ENCODE measurements around the gene NAP1L3. TPM values are rescaled to one million over a fixed set of nuclear protein-coding genes. Genes with fewer than 3 reads are reported as not detected.
A peak's percentile ranks its signal among the peaks of the same experiment; 100 is the strongest.

NAP1L3 gene, protein sequence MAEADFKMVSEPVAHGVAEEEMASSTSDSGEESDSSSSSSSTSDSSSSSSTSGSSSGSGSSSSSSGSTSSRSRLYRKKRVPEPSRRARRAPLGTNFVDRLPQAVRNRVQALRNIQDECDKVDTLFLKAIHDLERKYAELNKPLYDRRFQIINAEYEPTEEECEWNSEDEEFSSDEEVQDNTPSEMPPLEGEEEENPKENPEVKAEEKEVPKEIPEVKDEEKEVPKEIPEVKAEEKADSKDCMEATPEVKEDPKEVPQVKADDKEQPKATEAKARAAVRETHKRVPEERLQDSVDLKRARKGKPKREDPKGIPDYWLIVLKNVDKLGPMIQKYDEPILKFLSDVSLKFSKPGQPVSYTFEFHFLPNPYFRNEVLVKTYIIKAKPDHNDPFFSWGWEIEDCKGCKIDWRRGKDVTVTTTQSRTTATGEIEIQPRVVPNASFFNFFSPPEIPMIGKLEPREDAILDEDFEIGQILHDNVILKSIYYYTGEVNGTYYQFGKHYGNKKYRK
- total RNA-seq: 7.3 TPM

DNA sequence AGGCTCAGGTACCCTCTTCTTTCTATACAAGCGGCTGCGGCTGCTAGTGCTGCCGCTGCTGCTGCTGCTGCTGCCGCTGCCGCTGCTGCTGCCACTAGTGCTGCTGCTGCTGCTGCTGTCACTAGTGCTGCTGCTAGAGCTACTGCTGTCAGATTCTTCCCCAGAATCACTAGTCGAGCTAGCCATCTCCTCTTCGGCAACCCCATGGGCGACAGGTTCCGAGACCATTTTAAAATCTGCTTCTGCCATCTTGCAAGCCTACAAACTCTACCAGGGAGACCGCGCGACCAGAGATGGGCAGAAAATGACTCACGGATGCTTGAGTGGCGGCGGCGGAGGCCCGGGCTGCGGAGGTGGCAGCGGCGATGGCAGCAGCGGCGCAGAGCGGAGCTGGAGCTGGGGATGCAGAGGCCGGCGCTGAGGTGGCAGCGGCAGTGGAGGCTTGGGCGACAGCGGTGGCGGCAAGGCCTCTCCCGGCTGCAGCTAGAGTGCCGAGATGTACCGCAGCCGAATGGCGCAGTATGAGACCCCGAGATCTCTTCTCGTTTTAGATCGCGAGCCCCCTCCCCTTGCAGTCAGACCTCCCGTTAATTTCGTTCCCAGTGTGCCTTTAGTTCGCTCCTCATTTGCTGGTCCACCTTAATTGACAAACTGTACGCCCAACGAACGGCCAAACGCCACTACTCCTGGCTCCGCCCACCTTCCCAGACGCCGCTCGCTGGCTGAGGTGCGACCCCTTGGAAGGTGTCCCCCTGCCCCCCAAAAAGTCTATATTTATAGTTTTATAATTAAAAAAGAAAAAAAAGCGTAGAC lies at the start of gene NAP1L3:
Gene NAP1L3 (minus strand): TSS at position 523 of the 813 bp plus-strand sequence. CDS start 274 bp downstream, at position 249.
- Histone ChIP-seq H3K27ac (ENCODE audit: low read depth, low read length) (no peak within 1 kb of the TSS), H3K4me3 (ENCODE audit: low read length in 3 of 3) (peak within 1 kb of the TSS; percentile 75 to 79 (median 77)), H3K36me3 (ENCODE audit: control insufficient read depth in 3 of 3, insufficient read depth in 3 of 3, low read length in 3 of 3) (no peaks in the 10 kb centered on the region), H3K27me3 (ENCODE audit: control insufficient read depth in 3 of 3, insufficient read depth in 3 of 3, low read length in 3 of 3) (no peaks in the 10 kb centered on the region), H3K9me3 (ENCODE audit: control insufficient read depth in 3 of 3, low read length in 3 of 3) (no peaks in the 10 kb centered on the region), H3K9ac (ENCODE audit: low read depth in 1 of 3, low read length in 3 of 3) (peak within 1 kb of the TSS in 2 of 3 donors; percentile 40 to 43), H3K4me1 (ENCODE audit: control insufficient read depth in 3 of 3, insufficient read depth in 3 of 3, low read length in 3 of 3) (peaks cover 0 to 6% (median 0%) of the 10 kb centered on the region in 3 donors)

DNA sequence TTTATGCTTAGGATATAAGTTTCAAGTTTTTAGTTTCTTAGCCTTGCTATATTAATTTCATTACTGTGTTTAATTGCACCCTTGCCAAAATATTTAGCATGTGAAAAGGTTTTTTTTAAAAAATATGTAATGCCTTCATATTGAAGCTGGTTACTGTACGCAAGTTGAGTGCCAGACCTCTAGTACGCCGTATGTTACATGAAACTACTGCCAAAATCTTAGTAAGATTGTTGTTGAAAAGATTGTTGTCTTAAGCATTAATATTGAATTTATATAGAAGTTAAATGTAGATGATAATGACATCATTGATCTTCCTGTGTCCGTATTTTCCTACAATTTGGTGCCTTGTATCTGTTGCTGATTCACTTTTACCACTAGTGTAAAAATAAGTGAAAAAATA lies 37.7 kb upstream of the NAP1L3 start:
- Histone ChIP-seq H3K9me3 (ENCODE audit: control insufficient read depth in 3 of 3, low read length in 3 of 3) (no peaks in the 10 kb centered on the region), H3K36me3 (ENCODE audit: control insufficient read depth in 3 of 3, insufficient read depth in 3 of 3, low read length in 3 of 3) (no peaks in the 10 kb centered on the region), H3K27me3 (ENCODE audit: control insufficient read depth in 3 of 3, insufficient read depth in 3 of 3, low read length in 3 of 3) (no peaks in the 10 kb centered on the region), H3K4me1 (ENCODE audit: control insufficient read depth in 3 of 3, insufficient read depth in 3 of 3, low read length in 3 of 3) (no peaks in the 10 kb centered on the region), H3K9ac (ENCODE audit: low read depth in 1 of 3, low read length in 3 of 3) (no peak overlapping the region), H3K27ac (ENCODE audit: low read depth, low read length) (no peak overlapping the region), H3K4me3 (ENCODE audit: low read length in 3 of 3) (no peak overlapping the region)

DNA sequence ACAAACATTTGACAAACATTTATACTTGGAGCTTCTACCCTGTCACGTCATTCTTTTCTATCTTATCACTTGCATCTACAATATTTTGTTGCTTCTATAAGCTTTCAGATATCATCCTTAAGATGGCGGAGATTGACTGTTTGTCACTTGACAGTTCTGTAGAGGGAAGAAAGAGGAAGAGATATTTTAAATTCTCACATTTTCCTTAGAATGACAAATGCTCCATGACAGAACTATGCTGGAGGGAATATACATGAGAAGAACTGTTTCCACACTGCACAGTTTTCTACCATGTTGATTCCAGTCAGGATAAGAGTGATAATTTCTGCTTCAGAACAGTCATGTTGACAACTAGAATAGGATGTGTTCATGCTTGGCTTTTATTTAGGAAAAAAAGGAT lies 30.3 kb upstream of the NAP1L3 start:
- Histone ChIP-seq H3K36me3 (ENCODE audit: control insufficient read depth in 3 of 3, insufficient read depth in 3 of 3, low read length in 3 of 3) (no peaks in the 10 kb centered on the region), H3K9ac (ENCODE audit: low read depth in 1 of 3, low read length in 3 of 3) (no peak overlapping the region), H3K4me1 (ENCODE audit: control insufficient read depth in 3 of 3, insufficient read depth in 3 of 3, low read length in 3 of 3) (no peaks in the 10 kb centered on the region), H3K9me3 (ENCODE audit: control insufficient read depth in 3 of 3, low read length in 3 of 3) (no peaks in the 10 kb centered on the region), H3K4me3 (ENCODE audit: low read length in 3 of 3) (no peak overlapping the region), H3K27me3 (ENCODE audit: control insufficient read depth in 3 of 3, insufficient read depth in 3 of 3, low read length in 3 of 3) (peaks cover 0 to 2% (median 0%) of the 10 kb centered on the region in 3 donors), H3K27ac (ENCODE audit: low read depth, low read length) (no peak overlapping the region)

DNA sequence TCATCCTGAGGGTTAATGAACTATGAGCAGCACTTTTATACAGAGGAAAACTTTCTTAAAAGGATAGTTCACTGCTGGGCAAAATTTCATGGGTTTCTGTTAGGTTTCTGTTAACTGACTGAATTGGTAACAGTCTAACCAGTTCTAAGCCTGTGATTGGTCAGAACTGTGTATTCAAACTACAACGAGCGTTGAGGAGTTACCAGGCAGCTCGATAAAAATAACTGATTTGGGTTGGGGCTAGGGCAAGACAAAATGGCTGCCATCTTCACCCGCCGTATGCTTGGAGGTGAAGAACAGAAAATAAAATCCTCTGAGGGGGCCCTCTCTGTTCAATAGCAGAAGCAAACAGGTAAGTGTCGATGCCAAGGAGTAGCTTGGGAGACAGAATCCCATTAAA lies 22.6 kb upstream of the NAP1L3 start:
- Histone ChIP-seq H3K4me3 (ENCODE audit: low read length in 3 of 3) (no peak overlapping the region), H3K27ac (ENCODE audit: low read depth, low read length) (no peak overlapping the region), H3K9ac (ENCODE audit: low read depth in 1 of 3, low read length in 3 of 3) (no peak overlapping the region), H3K9me3 (ENCODE audit: control insufficient read depth in 3 of 3, low read length in 3 of 3) (no peaks in the 10 kb centered on the region), H3K4me1 (ENCODE audit: control insufficient read depth in 3 of 3, insufficient read depth in 3 of 3, low read length in 3 of 3) (no peaks in the 10 kb centered on the region), H3K27me3 (ENCODE audit: control insufficient read depth in 3 of 3, insufficient read depth in 3 of 3, low read length in 3 of 3) (no peaks in the 10 kb centered on the region), H3K36me3 (ENCODE audit: control insufficient read depth in 3 of 3, insufficient read depth in 3 of 3, low read length in 3 of 3) (no peaks in the 10 kb centered on the region)

DNA sequence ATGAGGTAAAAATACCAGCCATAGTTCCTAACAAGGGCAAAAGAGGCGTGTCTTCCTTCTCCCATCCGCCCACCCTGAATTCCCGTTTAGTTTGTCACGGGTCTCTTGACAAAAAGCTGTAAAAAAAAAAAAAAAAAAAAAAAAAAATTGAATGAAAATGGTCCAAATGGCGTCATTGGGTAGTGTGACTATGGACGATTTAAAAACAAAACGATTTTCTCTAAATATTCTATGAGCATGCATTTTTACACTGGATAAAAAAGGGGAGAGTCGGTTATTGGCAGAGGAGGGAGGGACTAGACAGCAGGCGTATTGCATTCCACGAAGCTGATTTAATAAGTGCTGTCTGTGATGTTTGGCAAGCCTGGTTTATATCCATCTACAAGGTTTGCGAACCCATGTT lies 492 bp upstream of the NAP1L3 start, which contains the start of gene FAM133A:
Gene FAM133A (plus strand): TSS at position 338 of the 403 bp plus-strand sequence. CDS start 35,214 bp downstream, outside the sequence.
- Histone ChIP-seq H3K4me3 (ENCODE audit: low read length in 3 of 3) (peak within 1 kb of the TSS; percentile 75 to 79 (median 77)), H3K4me1 (ENCODE audit: control insufficient read depth in 3 of 3, insufficient read depth in 3 of 3, low read length in 3 of 3) (peaks cover 0 to 6% (median 0%) of the 10 kb centered on the region in 3 donors), H3K9me3 (ENCODE audit: control insufficient read depth in 3 of 3, low read length in 3 of 3) (no peaks in the 10 kb centered on the region), H3K27ac (ENCODE audit: low read depth, low read length) (no peak within 1 kb of the TSS), H3K27me3 (ENCODE audit: control insufficient read depth in 3 of 3, insufficient read depth in 3 of 3, low read length in 3 of 3) (no peaks in the 10 kb centered on the region), H3K36me3 (ENCODE audit: control insufficient read depth in 3 of 3, insufficient read depth in 3 of 3, low read length in 3 of 3) (no peaks in the 10 kb centered on the region), H3K9ac (ENCODE audit: low read depth in 1 of 3, low read length in 3 of 3) (peak within 1 kb of the TSS in 2 of 3 donors; percentile 40 to 43)

DNA sequence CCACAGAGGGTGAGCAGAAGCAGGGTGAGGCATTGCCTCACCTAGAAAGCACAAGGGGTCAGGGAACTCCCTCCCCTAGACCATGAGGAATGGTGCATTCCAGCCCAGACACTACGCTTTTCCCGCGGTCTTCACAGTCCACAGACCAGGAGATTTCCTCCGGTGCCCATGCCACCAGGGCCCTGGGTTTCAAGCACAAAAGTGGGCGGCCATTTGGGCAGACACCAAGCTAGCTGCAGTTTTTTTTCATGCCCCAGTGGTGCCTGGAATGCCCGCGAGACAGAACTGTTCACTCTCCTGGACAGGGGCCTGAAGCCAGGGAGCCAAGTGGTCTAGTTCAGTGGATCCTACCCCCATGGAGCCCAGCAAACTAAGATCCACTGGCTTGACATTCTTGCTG lies 12.8 kb downstream of the NAP1L3 start:
- Histone ChIP-seq H3K27ac (ENCODE audit: low read depth, low read length) (no peak overlapping the region), H3K9ac (ENCODE audit: low read depth in 1 of 3, low read length in 3 of 3) (no peak overlapping the region), H3K4me3 (ENCODE audit: low read length in 3 of 3) (no peak overlapping the region), H3K4me1 (ENCODE audit: control insufficient read depth in 3 of 3, insufficient read depth in 3 of 3, low read length in 3 of 3) (no peaks in the 10 kb centered on the region), H3K27me3 (ENCODE audit: control insufficient read depth in 3 of 3, insufficient read depth in 3 of 3, low read length in 3 of 3) (no peaks in the 10 kb centered on the region), H3K36me3 (ENCODE audit: control insufficient read depth in 3 of 3, insufficient read depth in 3 of 3, low read length in 3 of 3) (no peaks in the 10 kb centered on the region), H3K9me3 (ENCODE audit: control insufficient read depth in 3 of 3, low read length in 3 of 3) (no peaks in the 10 kb centered on the region)

DNA sequence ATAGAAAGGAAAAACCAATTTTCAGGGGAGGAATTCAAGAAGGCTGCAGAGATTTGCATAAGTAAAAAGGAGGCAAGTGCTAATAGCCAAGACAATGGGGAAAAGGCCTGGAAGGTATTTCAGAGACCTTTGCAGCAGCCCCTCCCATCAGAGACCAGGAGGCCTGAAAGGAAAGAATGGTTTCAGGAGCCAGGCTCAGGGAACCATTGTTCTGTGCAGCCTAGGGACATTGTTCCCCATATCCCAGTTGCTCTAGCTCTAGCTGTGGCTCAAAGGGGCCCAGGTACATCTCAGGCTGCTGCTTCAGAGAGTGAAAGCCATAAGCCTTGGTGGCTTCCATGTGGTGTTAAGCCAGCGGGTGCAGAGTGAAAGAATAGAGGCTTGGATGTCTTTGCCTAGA lies 24.0 kb downstream of the NAP1L3 start:
- Histone ChIP-seq H3K36me3 (ENCODE audit: control insufficient read depth in 3 of 3, insufficient read depth in 3 of 3, low read length in 3 of 3) (no peaks in the 10 kb centered on the region), H3K27ac (ENCODE audit: low read depth, low read length) (no peak overlapping the region), H3K9me3 (ENCODE audit: control insufficient read depth in 3 of 3, low read length in 3 of 3) (no peaks in the 10 kb centered on the region), H3K4me3 (ENCODE audit: low read length in 3 of 3) (no peak overlapping the region), H3K27me3 (ENCODE audit: control insufficient read depth in 3 of 3, insufficient read depth in 3 of 3, low read length in 3 of 3) (no peaks in the 10 kb centered on the region), H3K4me1 (ENCODE audit: control insufficient read depth in 3 of 3, insufficient read depth in 3 of 3, low read length in 3 of 3) (no peaks in the 10 kb centered on the region), H3K9ac (ENCODE audit: low read depth in 1 of 3, low read length in 3 of 3) (no peak overlapping the region)

DNA sequence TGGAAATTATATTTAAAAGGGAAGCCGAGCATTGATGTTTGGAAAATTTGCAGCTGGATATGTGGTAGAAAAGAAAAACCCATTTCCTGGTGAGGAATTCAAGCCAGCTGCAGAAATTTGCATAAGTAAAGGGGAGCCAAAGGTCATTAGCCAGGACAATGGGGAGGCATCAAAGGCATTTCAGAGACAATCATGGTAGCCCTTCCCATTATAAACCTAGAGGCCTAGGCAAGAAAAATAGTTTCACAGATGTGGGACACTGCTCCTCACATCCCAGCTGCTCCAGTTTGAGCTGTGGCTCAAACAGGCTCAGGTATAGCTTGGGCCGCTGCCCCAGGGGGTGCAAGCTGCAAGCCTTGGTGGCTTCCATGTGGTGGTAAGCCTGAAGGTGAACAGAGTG lies 35.8 kb downstream of the NAP1L3 start:
- Histone ChIP-seq H3K9ac (ENCODE audit: low read depth in 1 of 3, low read length in 3 of 3) (no peak overlapping the region), H3K9me3 (ENCODE audit: control insufficient read depth in 3 of 3, low read length in 3 of 3) (no peaks in the 10 kb centered on the region), H3K4me3 (ENCODE audit: low read length in 3 of 3) (no peak overlapping the region), H3K36me3 (ENCODE audit: control insufficient read depth in 3 of 3, insufficient read depth in 3 of 3, low read length in 3 of 3) (no peaks in the 10 kb centered on the region), H3K27ac (ENCODE audit: low read depth, low read length) (no peak overlapping the region), H3K4me1 (ENCODE audit: control insufficient read depth in 3 of 3, insufficient read depth in 3 of 3, low read length in 3 of 3) (no peaks in the 10 kb centered on the region), H3K27me3 (ENCODE audit: control insufficient read depth in 3 of 3, insufficient read depth in 3 of 3, low read length in 3 of 3) (no peaks in the 10 kb centered on the region)

Measured in skeletal muscle tissue (tissue), 4 donors.